WERI-Rb-1 (cell line): ENCODE results near the gene FNDC3B.

Experiments
- DNase-seq: peaks from one replicate; pipeline ENCODE4 v3.0.0-alpha.2; 2020
- H3K27ac ChIP-seq: fragments of 250-450 bp; sonication (Bioruptor Pico); 2 replicates; pipeline ENCODE4 v1.5.1; 2020; ENCODE audit warnings: mild to moderate bottlenecking, moderate library complexity
- H3K27me3 ChIP-seq: fragments of 250-450 bp; sonication (Bioruptor Pico); 2 replicates; pipeline ENCODE4 v1.5.1; 2021; ENCODE audit warnings: mild to moderate bottlenecking, low read depth, moderate library complexity; ENCODE audit not compliant: insufficient read depth, severe bottlenecking
- H3K36me3 ChIP-seq: fragments of 250-450 bp; sonication (Bioruptor Pico); 2 replicates; pipeline ENCODE4 v1.5.1; 2020; ENCODE audit warnings: mild to moderate bottlenecking, moderate library complexity
- H3K4me3 ChIP-seq: 2 replicates; pipeline ENCODE4 v1.5.1; 2011; ENCODE audit warnings: low read depth, mild to moderate bottlenecking, control low read depth, low read length
- H3K9me3 ChIP-seq: fragments of 250-450 bp; sonication (Bioruptor Pico); 2 replicates; pipeline ENCODE4 v1.5.1; 2021; ENCODE audit warnings: mild to moderate bottlenecking, moderate library complexity; ENCODE audit not compliant: severe bottlenecking
- CTCF ChIP-seq: IDR thresholded peaks from 2 replicates; pipeline ENCODE4 v1.5.1; 2011; ENCODE audit warnings: low read depth, mild to moderate bottlenecking, control low read depth, inconsistent platforms, low read length

The FNDC3B gene

DNA sequence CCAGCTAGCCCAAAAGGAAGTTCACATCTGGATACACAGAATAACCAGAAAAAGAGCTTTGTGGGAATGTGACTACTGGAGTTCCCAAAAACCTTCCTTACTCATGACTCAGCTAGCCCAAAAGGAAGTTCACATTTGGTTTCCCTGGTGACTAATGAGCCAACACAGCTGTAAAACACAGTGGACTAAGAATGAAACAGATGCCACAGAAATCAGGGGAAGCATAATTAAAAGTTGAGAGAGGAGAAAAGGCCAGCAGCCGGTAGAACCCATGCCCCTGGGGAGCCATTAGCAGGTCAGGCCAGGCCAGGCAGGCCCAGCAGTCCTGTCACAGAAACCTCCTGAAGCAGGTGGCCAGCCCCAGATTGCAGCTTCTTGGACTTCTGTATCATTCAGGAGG, 278.6 kb downstream of the FNDC3B start:
- Histone ChIP-seq H3K36me3 (peaks cover 3% of the 10 kb centered on the region; the same call in 1 of the 2 replicates), H3K27ac (0 out of 2 replicates have a peak overlapping the region, but pooled peaks have one; percentile 0), H3K27me3 (no peaks in the 10 kb centered on the region), H3K4me3 (no peak overlapping the region), H3K9me3 (no peaks in the 10 kb centered on the region)
- DNase-seq: peak; percentile 93
- no peak for TF ChIP-seq CTCF

- H3K9me3 ChIP-seq: no peaks in the 10 kb centered on the region
- no peak overlapping the region for H3K4me3 ChIP-seq
- H3K27ac ChIP-seq: no peak overlapping the region
- H3K27me3 ChIP-seq: no peaks in the 10 kb centered on the region
- no peak for DNase-seq
- peaks cover 3% of the 10 kb centered on the region; the same call in 1 of the 2 replicates for H3K36me3 ChIP-seq
- no peak for TF ChIP-seq CTCF
Measured at GRCh38 chr3:172319595-172319994, 280.2 kb downstream of the FNDC3B start.

- TF ChIP-seq CTCF: no peak
Measured at GRCh38 chr3:172320468-172320867, 281.1 kb downstream of the FNDC3B start.

GRCh38 chr3:172321035-172321434, 281.7 kb downstream of the FNDC3B start:
- peaks cover 3% of the 10 kb centered on the region; the same call in 1 of the 2 replicates for H3K36me3 ChIP-seq
- H3K27me3 ChIP-seq: no peaks in the 10 kb centered on the region
- no peak overlapping the region for H3K4me3 ChIP-seq
- no peak for DNase-seq
- no peak overlapping the region for H3K27ac ChIP-seq
- H3K9me3 ChIP-seq: no peaks in the 10 kb centered on the region
- TF ChIP-seq CTCF: no peak

More at GRCh38 chr3:172320468-172320867, 281.1 kb downstream of the FNDC3B start:
- H3K27ac ChIP-seq: no peak overlapping the region
- DNase-seq: no peak
- peaks cover 3% of the 10 kb centered on the region; the same call in 1 of the 2 replicates for H3K36me3 ChIP-seq
- no peak overlapping the region for H3K4me3 ChIP-seq
- H3K27me3 ChIP-seq: no peaks in the 10 kb centered on the region
- H3K9me3 ChIP-seq: no peaks in the 10 kb centered on the region

DNA sequence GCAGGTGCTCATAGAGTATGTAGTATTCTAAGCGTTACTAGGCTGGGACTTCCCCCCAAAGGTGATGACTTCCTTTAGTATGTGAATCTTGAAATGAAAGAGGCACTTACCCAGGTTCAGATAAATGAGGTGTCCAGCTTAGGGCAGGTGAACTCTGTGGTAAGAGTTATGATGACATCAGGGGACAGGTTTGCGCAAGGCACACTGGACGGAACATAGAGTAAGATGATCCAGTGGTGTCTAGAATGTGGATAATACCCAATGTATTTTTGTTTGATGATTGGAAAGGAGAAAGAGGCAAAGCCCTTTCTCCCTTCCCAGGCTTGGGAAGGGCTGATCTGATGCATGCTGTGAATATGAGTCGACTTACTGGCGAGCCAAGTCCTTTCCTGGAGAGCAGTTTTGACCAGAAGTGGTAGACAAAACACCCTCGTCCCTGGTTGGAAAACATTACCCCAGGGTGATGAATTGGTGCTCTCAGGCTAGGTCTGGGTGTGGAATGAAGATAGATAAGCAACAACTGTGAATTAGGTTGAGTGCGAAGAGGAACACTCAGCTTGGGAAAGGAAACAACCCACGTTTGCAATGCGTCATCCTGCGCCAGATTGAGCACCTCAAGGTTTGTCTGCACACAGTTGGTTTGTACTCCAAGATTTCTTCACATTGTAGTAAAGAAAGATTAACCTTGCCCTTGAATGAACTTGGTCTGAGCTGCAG, 284.7 kb downstream of the FNDC3B start:
- no peak overlapping the region for H3K4me3 ChIP-seq
- peaks cover 3% of the 10 kb centered on the region; the same call in 1 of the 2 replicates for H3K36me3 ChIP-seq
- H3K27ac ChIP-seq: no peak overlapping the region
- H3K9me3 ChIP-seq: no peaks in the 10 kb centered on the region
- H3K27me3 ChIP-seq: no peaks in the 10 kb centered on the region
- no peak for TF ChIP-seq CTCF
- DNase-seq: no peak
